H1 (cell line): ENCODE measurements around the gene DTNB. TPM values are rescaled to one million over a fixed set of nuclear protein-coding genes. Genes with fewer than 3 reads are reported as not detected.

Source experiments
- CTCF ChIA-PET: fragments of 300-600 bp; sonication (Branson Sonifier 250); formaldehyde crosslinking; loops from one replicate; lab custom pipeline; 2021; ENCODE audit not compliant: partially characterized antibody; lab: Charles Lee
- POLR2A ChIA-PET: fragments of 300-600 bp; sonication (Branson Sonifier 250); formaldehyde crosslinking; loops from one replicate; lab custom pipeline; 2021; ENCODE audit warnings: inconsistent platforms; ENCODE audit not compliant: partially characterized antibody; lab: Charles Lee
- DNase-seq, 2 experiments: peaks; one replicate each; pipeline versions ENCODE4 v3.0.0 to v3.0.0-alpha.2; 2010 to 2022; ENCODE audit warnings: low spot score in 2 of 2, low read depth in 1 of 2, mixed read lengths in 1 of 2
- FAIRE-seq: peaks from 2 replicates; lab custom pipeline; 2011; peaks lifted over from hg19 to GRCh38; lab: Jason Lieb, UNC
- H2AFZ ChIP-seq: 2 replicates; pipeline ENCODE4 v1.8.1; 2012; ENCODE audit warnings: low read length, inconsistent platforms
- H2AK5ac ChIP-seq: 2 replicates; pipeline ENCODE4 v1.6.1; 2013; ENCODE audit warnings: low read depth, low read length
- H2BK120ac ChIP-seq: replicated peaks from 2 replicates; pipeline ENCODE3; 2013; ENCODE audit warnings: low read depth, low read length, inconsistent platforms
- H2BK12ac ChIP-seq: 2 replicates; pipeline ENCODE4 v1.6.1; 2013; ENCODE audit warnings: low read depth, low read length
- H2BK15ac ChIP-seq: 2 replicates; pipeline ENCODE4 v1.6.1; 2013; ENCODE audit warnings: low read length
- H2BK20ac ChIP-seq: 2 replicates; pipeline ENCODE4 v1.6.1; 2013; ENCODE audit warnings: low read length
- H2BK5ac ChIP-seq: 2 replicates; pipeline ENCODE4 v1.6.1; 2013; ENCODE audit warnings: low read depth, low read length
- H3K14ac ChIP-seq: 2 replicates; pipeline ENCODE4 v1.6.1; 2013; ENCODE audit warnings: inconsistent platforms; ENCODE audit not compliant: insufficient read length
- H3K18ac ChIP-seq: 2 replicates; pipeline ENCODE4 v1.6.1; 2013; ENCODE audit warnings: low read length; ENCODE audit errors: extremely low read depth
- H3K23ac ChIP-seq: 2 replicates; pipeline ENCODE4 v1.6.1; 2013; ENCODE audit warnings: inconsistent platforms; ENCODE audit not compliant: insufficient read length
- H3K23me2 ChIP-seq: 2 replicates; pipeline ENCODE4 v1.6.1; 2013; ENCODE audit warnings: low read depth, low read length
- H3K27ac ChIP-seq: 2 replicates; pipeline ENCODE4 v1.6.1; 2011; ENCODE audit warnings: low read depth, low read length, inconsistent platforms
- H3K27me3 ChIP-seq, 4 experiments: replicated peaks in 1 of 4; 1 replicate in 1 of 4; 2 replicates in 3 of 4; pipeline versions ENCODE4 v1.6.1 to v1.8.1; 2011 to 2013; ENCODE audit warnings: low read length in 3 of 4, mild to moderate bottlenecking in 3 of 4, inconsistent platforms in 2 of 4, mixed read lengths in 2 of 4, moderate library complexity in 1 of 4; ENCODE audit not compliant: control insufficient read depth in 3 of 4, insufficient read depth in 3 of 4; ENCODE audit errors: extremely low read depth in 1 of 4
- H3K36me3 ChIP-seq, 4 experiments: 2 replicates each; pipeline versions ENCODE4 v1.6.1 to v1.8.1; 2011 to 2013; ENCODE audit warnings: mild to moderate bottlenecking in 4 of 4, low read length in 3 of 4, moderate library complexity in 2 of 4, control low read depth in 1 of 4, inconsistent platforms in 1 of 4; ENCODE audit not compliant: insufficient read depth in 4 of 4, control insufficient read depth in 2 of 4
- H3K4ac ChIP-seq: replicated peaks from 2 replicates; pipeline ENCODE3; 2013; ENCODE audit warnings: low read length, low read depth, mixed read lengths, inconsistent platforms; ENCODE audit not compliant: insufficient read length
- H3K4me1 ChIP-seq, 4 experiments: replicated peaks in 1 of 4; 1 replicate in 1 of 4; 2 replicates in 3 of 4; pipeline versions ENCODE4 v1.6.1 to v1.8.1; 2011 to 2013; ENCODE audit warnings: low read length in 3 of 4, inconsistent platforms in 2 of 4, mixed read lengths in 1 of 4; ENCODE audit not compliant: insufficient read depth in 4 of 4, control insufficient read depth in 3 of 4
- H3K4me2 ChIP-seq, 2 experiments: 2 replicates each; pipeline versions ENCODE4 v1.6.1 to v1.8.1; 2011 to 2013; ENCODE audit warnings: low read depth in 2 of 2, low read length in 2 of 2, control low read depth in 1 of 2, inconsistent platforms in 1 of 2, mild to moderate bottlenecking in 1 of 2; ENCODE audit not compliant: insufficient read depth in 1 of 2
- H3K4me3 ChIP-seq, 4 experiments: fragments of 200-600, 300-600 bp in 1 of 4; sonication (generic), shearing (Covaris generic), sonication (Bioruptor Twin) in 1 of 4; 2 replicates each; pipeline versions ENCODE4 v1.5.1 to v1.8.1; 2011 to 2016; ENCODE audit warnings: low read length in 4 of 4, low read depth in 3 of 4, control low read depth in 2 of 4, inconsistent platforms in 2 of 4, mild to moderate bottlenecking in 2 of 4, mixed read lengths in 1 of 4, moderate library complexity in 1 of 4; ENCODE audit not compliant: insufficient read depth in 2 of 4; ENCODE audit errors: extremely low read depth in 1 of 4
- H3K56ac ChIP-seq: replicated peaks from 2 replicates; pipeline ENCODE3; 2013; ENCODE audit warnings: low read depth, mild to moderate bottlenecking, mixed read lengths, low read length, inconsistent platforms; ENCODE audit not compliant: insufficient read length
- H3K79me1 ChIP-seq: 2 replicates; pipeline ENCODE4 v1.6.1; 2013; ENCODE audit warnings: low read depth, low read length, control low read depth
- H3K79me2 ChIP-seq, 2 experiments: 2 replicates each; pipeline versions ENCODE4 v1.6.1 to v1.8.1; 2012 to 2013; ENCODE audit warnings: low read length in 2 of 2, mild to moderate bottlenecking in 2 of 2, inconsistent platforms in 1 of 2; ENCODE audit not compliant: insufficient read depth in 2 of 2, control insufficient read depth in 1 of 2
- H3K9ac ChIP-seq, 4 experiments: replicated peaks in 1 of 4; 1 replicate in 1 of 4; 2 replicates in 3 of 4; pipeline versions ENCODE4 v1.6.1 to v1.8.1; 2011 to 2013; ENCODE audit warnings: low read depth in 3 of 4, low read length in 3 of 4, control low read depth in 2 of 4, mild to moderate bottlenecking in 2 of 4, moderate library complexity in 2 of 4, inconsistent platforms in 1 of 4; ENCODE audit errors: extremely low read depth in 1 of 4
- H3K9me3 ChIP-seq, 2 experiments: 2 replicates each; pipeline versions ENCODE4 v1.6.1 to v1.8.1; 2012 to 2013; ENCODE audit warnings: mild to moderate bottlenecking in 2 of 2, moderate library complexity in 2 of 2, control low read depth in 1 of 2, inconsistent platforms in 1 of 2, low read depth in 1 of 2, low read length in 1 of 2, mixed read lengths in 1 of 2; ENCODE audit not compliant: insufficient read depth in 2 of 2
- H4K20me1 ChIP-seq, 2 experiments: replicated peaks in 1 of 2; 2 replicates each; pipeline versions ENCODE3 to v1.8.1; 2011 to 2013; ENCODE audit warnings: inconsistent platforms in 2 of 2, low read length in 2 of 2, mild to moderate bottlenecking in 1 of 2; ENCODE audit not compliant: insufficient read depth in 2 of 2, control insufficient read depth in 1 of 2
- H4K5ac ChIP-seq: 2 replicates; pipeline ENCODE4 v1.6.1; 2013; ENCODE audit warnings: low read length, low read depth, mixed read lengths, inconsistent platforms; ENCODE audit not compliant: insufficient read length
- H4K8ac ChIP-seq: 2 replicates; pipeline ENCODE4 v1.8.0; 2013; ENCODE audit warnings: mild to moderate bottlenecking, moderate library complexity, low read length, inconsistent platforms; ENCODE audit not compliant: insufficient read depth; ENCODE audit errors: extremely low read depth
- H4K91ac ChIP-seq: replicated peaks from 2 replicates; pipeline ENCODE3; 2013; ENCODE audit warnings: low read length, mixed read lengths, inconsistent platforms; ENCODE audit not compliant: insufficient read length
- HDAC6 ChIP-seq: IDR thresholded peaks from one replicate; pipeline ENCODE4 v1.7.1; 2012; ENCODE audit warnings: low read depth, mild to moderate bottlenecking, inconsistent platforms, low read length, moderate library complexity
- NRF1 ChIP-seq: IDR thresholded peaks from 2 replicates; pipeline ENCODE4 v1.6.1; 2011; ENCODE audit warnings: mild to moderate bottlenecking, low read depth, low read length, improper control_type of control experiment
- PHF8 ChIP-seq: fragments of 200-600 bp; sonication (generic); conservative IDR thresholded peaks from 2 replicates; pipeline ENCODE4 v1.7.1; 2012; ENCODE audit warnings: low read depth, mild to moderate bottlenecking, inconsistent platforms, low read length, moderate library complexity
- POLR2AphosphoS5 ChIP-seq: IDR thresholded peaks from 2 replicates; pipeline ENCODE4 v1.6.1; 2011; ENCODE audit warnings: low read depth, low read length
- RNF2 ChIP-seq: fragments of 200-900, 300-1000 bp; sonication (generic); IDR thresholded peaks from 2 replicates; pipeline ENCODE4 v1.7.1; 2016; ENCODE audit warnings: borderline replicate concordance, low read depth, mild to moderate bottlenecking, antibody characterized with exemption, low read length; ENCODE audit not compliant: poor library complexity, severe bottlenecking; ENCODE audit errors: missing control alignments
- SAP30 ChIP-seq: fragments of 300-600 bp; sonication (generic); IDR thresholded peaks from 2 replicates; pipeline ENCODE4 v1.7.1; 2012; ENCODE audit warnings: low read length, moderate library complexity, mild to moderate bottlenecking, inconsistent platforms; ENCODE audit not compliant: insufficient read depth, insufficient replicate concordance
- SIRT6 ChIP-seq: IDR thresholded peaks from one replicate; pipeline ENCODE4 v1.7.1; 2012; ENCODE audit warnings: low read length, inconsistent platforms
- SIX5 ChIP-seq: IDR thresholded peaks from 2 replicates; pipeline ENCODE4 v1.6.1; 2011; ENCODE audit warnings: mild to moderate bottlenecking, low read depth, low read length
- SRF ChIP-seq: IDR thresholded peaks from 2 replicates; pipeline ENCODE4 v1.6.1; 2011; ENCODE audit warnings: mild to moderate bottlenecking, low read depth, low read length, moderate library complexity
- TBP ChIP-seq: IDR thresholded peaks from 2 replicates; pipeline ENCODE4 v1.6.1; 2011; ENCODE audit warnings: low read depth, low read length, improper control_type of control experiment
- TCF12 ChIP-seq: IDR thresholded peaks from 2 replicates; pipeline ENCODE4 v1.6.1; 2011; ENCODE audit warnings: low read depth, mild to moderate bottlenecking, low read length
- TEAD4 ChIP-seq: IDR thresholded peaks from 2 replicates; pipeline ENCODE4 v1.6.1; 2012; ENCODE audit warnings: low read depth, low read length, inconsistent platforms, mixed read lengths
- WGBS, 2 experiments: shearing (Covaris generic) in 1 of 2; methylation state at CpG; one replicate each; pipeline versions ENCODE4 v1.1.6 to v1.1.7; 2013 to 2015; ENCODE audit warnings: low lambda C conversion rate in 2 of 2, mixed read lengths in 2 of 2, inconsistent platforms in 1 of 2, low coverage in 1 of 2, missing lambda C conversion rate in 1 of 2; ENCODE audit not compliant: insufficient replicate concordance in 2 of 2, insufficient coverage in 1 of 2, insufficient read length in 1 of 2; ENCODE audit errors: extremely low coverage in 1 of 2, missing lambda C conversion rate in 1 of 2; 5-methylcytosine and 5-hydroxymethylcytosine counted together
- polyA plus RNA-seq, 7 experiments: library from polyadenylated mRNA; depleted of rRNA in 3 of 7; stranded (reverse) in 5 of 7; unstranded in 2 of 7; fragments of >200 nt in 5 of 7; fragments of 200-250 nt in 2 of 7; gene quantifications; 1 replicate in 5 of 7; 2 replicates in 1 of 7; 4 replicates in 1 of 7; pipeline versions ENCODE4 v1.2.1 to v1.2.3, GENCODE V29; 2011 to 2013; ENCODE audit warnings: missing spikeins in 2 of 7, mixed read lengths in 2 of 7
- total RNA-seq: library from RNA; stranded (reverse); fragmentation: NEBNext Ultra II Directional; extraction: Animal tissue kit (Norgen Biotek cat#: 25700); gene quantifications from 2 replicates; pipeline ENCODE4 v1.2.1, GENCODE V29; 2021
- TF ChIP-seq, protein P1 (sequence below): IDR thresholded peaks from 2 replicates; pipeline ENCODE4 v1.6.1; 2012; ENCODE audit warnings: inconsistent platforms

DTNB gene
- total and polyA plus RNA-seq, 2 of the 8 experiments (the other 6 are each of a cell fraction or from before 2014, with no cell fraction given) = 39.6 to 49.5 TPM

DNA sequence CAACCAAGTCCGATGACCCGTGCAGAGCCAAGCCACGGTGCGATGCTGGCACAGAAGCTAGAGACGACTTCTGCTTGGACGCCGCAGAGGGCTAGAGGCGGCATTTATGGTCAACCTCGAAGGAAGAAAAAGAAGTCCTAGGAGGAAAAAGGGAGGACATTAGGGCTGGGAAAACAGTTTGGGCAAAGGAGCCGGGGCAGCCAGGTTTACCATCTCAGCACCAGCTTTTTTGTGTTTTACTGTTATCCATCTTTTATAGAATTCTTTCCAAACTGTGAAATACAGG is 643 bp upstream of the DTNB start:
- H3K4ac ChIP-seq = no peak overlapping the region
- H3K18ac ChIP-seq = peak overlapping the region; percentile 41
- no peak overlapping the region for H2BK120ac ChIP-seq
- peak overlapping the region; percentile 17 for H4K5ac ChIP-seq
- H3K4me1 ChIP-seq = peaks cover 11 to 22% (median 14%) of the 10 kb centered on the region in 4 experiments; a peak in 6 of 7 replicates
- H3K4me2 ChIP-seq = peak overlapping the region; percentile 65 to 89
- POLR2A ChIA-PET = interaction anchor here (0.8 to 2.6 kb wide), 6 partner anchors 9 to 47 kb away, joined by 3 to 11 read pairs (median 4); no protein-coding TSS in a partner anchor
- peak overlapping the region; percentile 85; the same call in 1 of the 2 replicates for H2BK15ac ChIP-seq
- H3K23me2 ChIP-seq = peaks cover 8% of the 10 kb centered on the region; the same call in 1 of the 2 replicates
- H3K23ac ChIP-seq = no peak overlapping the region
- CTCF ChIA-PET = interaction anchor here (0.6 to 4.3 kb wide), 5 partner anchors 9 to 150 kb away, joined by 3 to 26 read pairs (median 4); no protein-coding TSS in a partner anchor
- 33% methylated on average over 10 of the region's 10 CpGs; no CpG with 5 or more reads in 1 of the 2 experiments for WGBS, 2 experiments
- H4K8ac ChIP-seq = peak overlapping the region; percentile 97
- no peaks in the 10 kb centered on the region for H3K9me3 ChIP-seq
- peaks cover 0 to 17% (median 9%) of the 10 kb centered on the region in 4 experiments; a peak in 5 of 7 replicates for H3K27me3 ChIP-seq
- H3K4me3 ChIP-seq = peak overlapping the region; percentile 37 to 62 (median 56)
- peaks cover 1 to 2% of the 10 kb centered on the region in 2 experiments for H4K20me1 ChIP-seq
- no peak overlapping the region for H3K27ac ChIP-seq
- H2BK12ac ChIP-seq = peak overlapping the region; percentile 94; the same call in 1 of the 2 replicates
- H3K56ac ChIP-seq = peak overlapping the region; percentile 59
- no peak overlapping the region for H2BK20ac ChIP-seq
- DNase-seq (no peak), FAIRE-seq (no peak)
- no peak overlapping the region for H2BK5ac ChIP-seq
- no peak overlapping the region for H2AK5ac ChIP-seq
- peak overlapping the region; percentile 82 for H2AFZ ChIP-seq
- peak overlapping the region; percentile 93 for H4K91ac ChIP-seq
- H3K36me3 ChIP-seq = no peaks in the 10 kb centered on the region
- H3K9ac ChIP-seq = peak overlapping the region in 3 of 4 experiments; percentile 49 to 58 (median 56); a peak in 4 of 7 replicates
- no peak overlapping the region for H3K14ac ChIP-seq
- no peaks in the 10 kb centered on the region for H3K79me1 ChIP-seq
- peaks cover 4 to 34% of the 10 kb centered on the region in 2 experiments; a peak in 3 of 4 replicates for H3K79me2 ChIP-seq
- no peak for TF ChIP-seq SIX5
- TF ChIP-seq SRF = no peak
- TF ChIP-seq POLR2AphosphoS5 = no peak
- no peak for TF ChIP-seq TEAD4
- 0 out of 2 replicates have a peak, but pooled peaks have one; percentile 1 for TF ChIP-seq PHF8
- TF ChIP-seq SAP30 = no peak
- no peak for TF ChIP-seq HDAC6
- TF ChIP-seq, protein P1, sequence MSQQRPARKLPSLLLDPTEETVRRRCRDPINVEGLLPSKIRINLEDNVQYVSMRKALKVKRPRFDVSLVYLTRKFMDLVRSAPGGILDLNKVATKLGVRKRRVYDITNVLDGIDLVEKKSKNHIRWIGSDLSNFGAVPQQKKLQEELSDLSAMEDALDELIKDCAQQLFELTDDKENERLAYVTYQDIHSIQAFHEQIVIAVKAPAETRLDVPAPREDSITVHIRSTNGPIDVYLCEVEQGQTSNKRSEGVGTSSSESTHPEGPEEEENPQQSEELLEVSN = no peak
- TF ChIP-seq NRF1 = no peak
- no peak for TF ChIP-seq SIRT6
- TF ChIP-seq TBP = no peak
- no peak for TF ChIP-seq RNF2
- TF ChIP-seq TCF12 = no peak
